ENCODE results near the gene GPR55. TPM values are rescaled to one million over a fixed set of nuclear protein-coding genes. Genes with fewer than 3 reads are reported as not detected.

The GPR55 gene
- total RNA-seq, 2 donors from 2014 or later: 0.08 TPM; not detected in 1

DNA sequence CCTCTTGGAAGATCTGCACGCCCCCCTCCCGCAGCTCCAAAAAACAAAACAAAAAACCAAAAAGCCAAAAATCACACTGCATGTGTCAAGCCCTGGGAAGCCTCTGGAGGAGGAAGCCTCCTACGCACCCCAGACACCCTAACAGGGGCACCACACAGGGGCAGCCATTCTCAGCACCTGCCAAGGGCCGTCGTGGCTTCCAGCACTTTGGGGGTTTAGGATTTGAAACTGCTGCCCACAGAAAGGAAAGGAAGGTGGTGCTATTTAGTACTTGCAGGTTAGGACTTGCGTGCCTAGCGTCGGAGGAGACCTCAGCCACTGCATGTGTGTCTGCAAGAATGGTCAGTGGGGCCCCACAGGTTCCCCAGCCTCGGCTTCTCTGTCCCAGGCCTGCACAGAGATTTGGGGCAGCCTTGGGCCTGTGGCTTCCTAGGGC, 419 bp upstream of the GPR55 start:
- no peak for ATAC-seq
- DNase-seq: no peak
- intact Hi-C loops (cut with DNase I): no loop called here

DNA sequence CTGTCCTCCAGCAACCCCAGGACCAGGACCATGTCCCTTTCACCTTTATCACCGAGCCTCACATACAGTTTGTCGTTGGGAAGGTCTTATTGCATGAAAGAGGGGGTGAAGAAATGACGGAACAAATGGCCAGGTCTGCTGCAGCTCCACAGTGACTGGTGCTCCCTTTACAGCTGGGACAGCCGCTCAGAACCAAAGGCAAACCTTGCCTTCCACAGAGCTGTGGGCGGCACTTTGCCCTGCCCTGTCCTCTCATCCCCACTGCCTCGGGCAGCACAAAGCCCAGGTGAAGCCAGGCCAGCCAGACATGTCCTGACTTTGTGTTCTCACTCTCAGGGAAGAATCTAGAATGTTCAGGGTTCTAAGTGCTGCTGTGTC, 961 bp downstream of the GPR55 start:
- intact Hi-C loops (cut with DNase I): no loop called here
- ATAC-seq (no peak), DNase-seq (no peak)

DNA sequence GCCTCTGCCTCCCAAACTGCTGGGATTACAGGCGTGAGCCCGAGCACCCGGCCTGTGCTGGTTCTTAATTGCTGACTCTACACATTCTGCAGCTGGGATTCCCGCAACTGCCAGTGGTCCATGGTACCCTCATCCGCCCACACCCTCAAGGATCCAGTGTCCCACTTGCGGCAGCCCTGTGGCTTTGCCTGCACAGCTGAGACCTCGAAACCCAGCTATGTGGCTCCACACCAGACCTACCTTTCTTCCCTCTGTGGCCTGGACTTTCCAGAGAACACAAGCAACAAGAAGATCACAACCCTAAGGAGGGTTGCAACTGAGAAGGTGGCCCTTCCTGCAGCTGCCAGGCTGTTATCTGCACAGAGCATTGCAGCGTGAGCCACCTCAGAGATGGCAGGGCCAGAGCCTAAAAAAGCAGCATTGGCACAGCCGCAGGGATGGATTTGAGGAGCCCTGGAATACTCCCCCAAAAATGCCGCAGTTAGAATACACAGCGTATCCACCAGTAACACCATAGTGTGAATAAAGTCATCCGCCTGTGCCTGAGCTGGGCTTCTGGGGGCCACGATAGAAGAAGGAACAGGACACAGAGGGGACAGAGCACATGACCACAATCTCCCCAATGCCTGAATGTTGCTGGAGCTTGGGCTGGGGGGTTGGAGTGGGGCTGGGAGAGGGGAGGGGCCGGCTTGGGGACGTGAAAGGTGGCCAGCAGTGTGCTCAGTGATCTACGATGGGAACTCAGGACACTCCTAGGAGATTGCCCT, 1.9 kb downstream of the GPR55 start:
- intact Hi-C loops (cut with DNase I): no loop called here
- DNase-seq: no peak
- no peak for ATAC-seq

DNA sequence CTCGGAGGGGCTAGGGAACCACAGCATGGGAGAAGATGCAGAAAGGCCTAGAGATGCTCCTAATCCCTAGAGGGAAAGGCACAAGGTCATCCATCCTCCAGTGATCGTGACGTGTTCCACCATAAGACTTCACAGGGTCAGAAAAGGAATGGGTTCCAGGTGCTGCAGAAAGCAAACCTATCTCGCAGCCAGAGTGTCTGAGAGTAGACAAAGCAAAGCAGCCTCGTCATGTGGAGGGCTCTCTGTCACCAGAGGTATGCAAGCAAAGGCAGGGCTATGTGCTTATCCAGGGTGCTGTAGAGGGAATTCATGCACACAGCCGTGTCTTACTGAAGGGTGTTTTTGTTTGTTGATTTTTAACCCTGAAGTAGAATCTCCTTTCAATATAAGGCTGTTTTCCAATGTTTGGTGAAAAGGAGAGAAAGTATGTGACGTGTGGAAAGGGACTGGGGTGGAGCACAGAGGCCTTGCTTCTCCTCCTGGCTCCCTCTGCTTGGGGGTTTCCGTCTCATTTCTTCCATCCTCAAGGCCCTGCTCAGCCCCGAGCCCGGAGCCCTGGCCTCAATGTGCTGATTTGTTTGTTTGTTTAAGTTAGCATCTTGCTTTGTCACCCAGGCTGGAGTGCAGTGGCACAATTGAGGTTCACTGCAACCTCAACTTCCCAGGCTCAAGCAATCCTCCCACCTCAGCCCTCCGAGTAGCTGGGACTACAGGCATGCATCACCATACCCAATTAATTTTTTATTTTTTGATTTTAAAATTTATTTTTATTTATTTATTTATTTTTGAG, 3.0 kb downstream of the GPR55 start:
- DNase-seq: no peak
- ATAC-seq: no peak
- intact Hi-C loops (cut with DNase I): no loop called here

DNA sequence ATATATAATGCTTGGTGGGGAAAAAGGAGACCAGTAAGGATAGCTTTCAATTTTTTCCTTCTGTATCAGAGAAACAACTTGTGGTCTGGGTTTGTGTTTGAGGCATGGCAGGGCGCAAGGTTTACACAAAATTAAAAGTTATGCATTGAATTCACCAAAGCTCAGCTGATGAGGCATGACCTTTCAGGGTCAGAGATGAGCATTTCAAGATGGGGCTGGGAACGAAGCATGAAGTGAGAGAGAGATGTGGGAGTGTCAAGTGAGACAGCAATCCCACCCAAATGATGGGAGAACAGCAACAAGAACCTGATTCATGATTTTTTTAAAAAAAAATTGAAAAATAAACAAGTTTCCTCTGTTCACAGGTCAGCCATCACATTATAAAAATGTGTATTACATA, 4.9 kb downstream of the GPR55 start:
- no peak for DNase-seq
- no peak for ATAC-seq
- intact Hi-C loops (cut with DNase I): no loop called here

DNA sequence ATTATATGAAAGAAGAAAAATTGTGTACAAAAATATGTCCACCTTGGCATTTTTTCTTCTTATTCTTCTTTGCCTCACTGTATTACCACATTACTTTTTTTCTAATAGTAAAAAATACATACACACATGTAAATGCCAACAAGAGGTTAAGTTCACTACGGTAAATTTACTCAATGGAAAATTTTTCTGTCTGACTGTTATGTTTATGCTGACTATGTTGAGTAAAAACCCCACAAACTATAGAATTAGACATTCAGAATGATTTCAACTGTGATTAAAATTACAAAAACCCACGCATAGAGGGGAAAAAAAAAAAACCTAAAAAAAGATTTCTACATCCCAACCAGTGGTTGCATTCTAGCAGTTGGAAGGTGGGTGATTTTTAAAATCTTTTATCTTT, 5.4 kb downstream of the GPR55 start:
- no peak for ATAC-seq
- intact Hi-C loops (cut with DNase I): no loop called here
- DNase-seq: no peak

DNA sequence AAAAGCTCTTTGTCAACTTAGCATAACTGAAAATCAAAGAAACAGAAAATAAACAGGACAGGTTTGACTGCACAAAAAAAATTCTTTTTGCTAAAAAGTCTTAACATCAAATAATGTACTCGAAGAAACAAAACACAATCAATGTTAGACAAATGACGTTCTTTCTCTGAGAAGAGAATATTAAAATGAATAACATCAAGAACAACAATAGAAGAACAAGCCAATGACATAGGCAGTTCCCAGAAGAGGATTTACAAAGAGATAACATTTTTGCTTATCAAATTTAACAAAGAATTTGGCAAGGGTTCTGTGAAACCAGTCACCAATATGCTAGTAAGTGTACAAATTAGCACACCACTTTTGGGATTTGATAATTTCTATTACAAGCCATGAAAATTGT, 5.8 kb downstream of the GPR55 start:
- intact Hi-C loops (cut with DNase I): no loop called here
- no peak for ATAC-seq
- DNase-seq: no peak

DNA sequence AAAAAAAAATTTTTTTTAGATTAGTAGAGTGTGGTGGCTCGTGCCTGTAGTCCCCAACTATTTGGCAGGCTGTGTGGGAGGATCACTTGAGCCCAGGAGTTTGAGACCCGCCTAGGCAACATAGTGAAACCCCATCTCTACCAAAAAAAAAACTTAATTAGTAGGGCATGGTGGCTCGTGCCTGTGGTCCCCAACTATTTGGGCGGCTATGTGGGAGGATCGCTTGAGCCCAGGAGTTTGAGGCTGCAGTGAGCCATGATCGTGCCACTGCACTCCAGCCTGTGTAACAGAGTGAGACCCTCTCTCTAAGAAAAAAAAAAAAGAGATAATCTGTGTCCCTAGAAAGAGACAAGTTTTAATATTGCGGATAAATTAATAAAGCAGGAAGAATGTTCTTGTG, 8.8 kb downstream of the GPR55 start:
- DNase-seq: no peak
- intact Hi-C loops (cut with DNase I): no loop called here
- ATAC-seq: no peak

DNA sequence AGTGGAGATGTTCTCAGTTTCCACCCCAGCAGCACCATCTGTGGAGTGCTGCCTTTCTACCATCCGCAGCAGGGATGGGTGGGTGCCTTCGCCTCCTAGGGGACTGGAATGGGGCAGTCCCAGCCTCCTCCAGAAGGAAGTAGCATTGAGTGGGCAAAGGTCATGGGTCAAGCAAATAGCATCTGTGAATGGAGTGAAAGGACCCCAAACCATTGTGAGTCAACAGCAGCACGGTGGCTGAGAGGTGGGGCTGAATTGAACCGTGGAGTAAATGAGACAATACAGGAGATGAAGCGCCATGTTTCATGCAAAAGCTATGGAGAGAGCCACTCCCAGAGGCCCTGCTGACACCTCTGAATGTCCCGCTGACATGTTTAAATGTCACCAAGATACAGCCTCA, 9.7 kb downstream of the GPR55 start:
- intact Hi-C loops (cut with DNase I): no loop called here
- DNase-seq: no peak
- ATAC-seq: no peak

DNA sequence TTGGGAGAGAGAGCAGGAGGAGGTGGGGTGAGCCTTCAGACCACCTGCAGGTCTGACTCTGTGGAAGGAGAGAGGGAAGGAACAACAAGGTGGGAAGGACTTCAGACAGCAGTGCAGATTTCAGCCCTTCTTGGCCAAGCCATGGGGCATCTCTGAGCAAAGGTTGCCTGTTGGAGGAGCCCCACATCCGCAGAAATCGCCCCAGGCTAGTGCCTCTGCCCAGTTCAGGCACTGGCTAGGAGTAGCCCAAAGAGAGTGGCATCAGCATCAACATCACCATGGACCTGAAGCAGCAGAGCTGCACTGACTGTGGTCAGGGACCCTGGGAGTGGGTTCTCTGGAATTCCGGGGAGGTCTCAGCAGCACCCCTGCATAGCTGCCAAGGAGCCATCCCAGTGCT, 10.2 kb downstream of the GPR55 start:
- ATAC-seq (no peak), DNase-seq (no peak)
- intact Hi-C loops (cut with DNase I): no loop called here

DNA sequence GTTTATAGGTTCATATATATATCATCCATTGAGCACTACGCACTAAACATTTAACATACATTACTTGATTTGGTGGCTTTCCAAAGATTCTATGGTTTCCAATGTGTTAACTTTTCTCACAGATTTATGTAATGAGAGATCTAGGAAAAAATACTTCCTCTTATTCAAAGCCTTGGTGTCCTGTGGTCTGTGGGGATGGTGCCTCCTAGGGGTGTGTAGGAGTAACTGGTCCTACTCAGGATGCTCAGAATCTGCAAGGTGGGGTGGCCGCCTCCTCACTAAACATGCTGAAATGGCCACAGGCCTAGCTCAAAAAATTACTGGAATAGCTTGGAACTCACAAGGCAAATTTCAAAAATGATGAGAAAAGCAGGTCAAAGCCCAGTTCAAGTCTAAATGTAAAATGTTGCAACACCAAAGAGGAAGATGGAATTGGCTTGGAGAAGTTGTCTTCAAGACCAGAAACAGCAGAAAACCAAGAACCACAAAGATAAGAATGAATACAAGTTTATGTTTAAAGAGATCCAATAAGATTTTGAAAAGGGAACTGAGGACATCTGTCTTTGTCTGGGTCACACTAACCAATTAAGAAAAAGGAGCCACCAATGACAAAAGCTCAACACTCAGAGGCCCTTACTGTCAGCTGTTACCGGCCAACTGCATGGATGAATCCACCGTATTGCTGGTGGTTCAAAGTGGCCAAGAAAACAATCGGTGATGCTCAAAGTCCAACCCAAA, 11.5 kb downstream of the GPR55 start:
- intact Hi-C loops (cut with DNase I): no loop called here
- no peak for DNase-seq
- ATAC-seq: no peak

DNA sequence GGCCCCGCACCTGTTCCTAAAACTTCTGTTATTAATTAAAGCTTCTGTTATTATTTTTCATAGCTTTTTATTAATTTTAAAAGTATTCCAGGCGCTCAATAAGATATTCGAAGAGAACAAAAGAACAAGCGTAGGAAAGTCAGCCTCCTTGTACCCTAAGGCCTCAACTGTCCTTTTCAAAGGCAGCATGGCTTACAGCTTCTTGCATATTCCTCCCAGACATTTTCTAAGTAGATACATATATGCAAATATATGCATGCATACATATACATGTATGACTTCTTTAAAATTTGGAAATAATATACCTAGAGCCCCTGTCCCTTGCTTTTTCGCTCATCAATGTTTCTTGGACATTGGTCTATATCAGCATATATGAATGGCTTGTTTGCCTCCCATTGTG, 12.3 kb downstream of the GPR55 start:
- no peak for ATAC-seq
- intact Hi-C loops (cut with DNase I): no loop called here

DNA sequence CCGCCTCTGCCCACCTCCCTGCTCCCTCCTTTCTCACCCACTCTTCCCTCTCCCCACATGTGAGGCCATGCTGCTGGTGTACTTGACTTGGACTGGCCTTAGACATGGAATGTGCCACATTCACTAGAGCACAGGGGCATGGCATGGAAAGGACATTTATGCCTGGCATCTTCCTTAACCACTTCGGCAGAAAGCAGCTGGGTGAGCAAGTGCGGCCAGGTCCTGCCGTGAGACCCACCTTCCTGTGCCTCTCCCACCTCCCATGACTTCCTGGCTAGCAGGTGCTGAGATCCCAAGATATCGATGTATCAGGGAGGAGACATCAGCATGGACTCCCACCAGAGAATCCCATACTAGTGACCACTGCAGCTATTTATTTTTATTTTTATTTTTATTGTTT, 13.0 kb downstream of the GPR55 start:
- intact Hi-C loops (cut with DNase I): no loop called here
- no peak for ATAC-seq
- DNase-seq: no peak

More for the DNA sequence above, 12.3 kb downstream of the GPR55 start:
- DNase-seq: no peak

DNA sequence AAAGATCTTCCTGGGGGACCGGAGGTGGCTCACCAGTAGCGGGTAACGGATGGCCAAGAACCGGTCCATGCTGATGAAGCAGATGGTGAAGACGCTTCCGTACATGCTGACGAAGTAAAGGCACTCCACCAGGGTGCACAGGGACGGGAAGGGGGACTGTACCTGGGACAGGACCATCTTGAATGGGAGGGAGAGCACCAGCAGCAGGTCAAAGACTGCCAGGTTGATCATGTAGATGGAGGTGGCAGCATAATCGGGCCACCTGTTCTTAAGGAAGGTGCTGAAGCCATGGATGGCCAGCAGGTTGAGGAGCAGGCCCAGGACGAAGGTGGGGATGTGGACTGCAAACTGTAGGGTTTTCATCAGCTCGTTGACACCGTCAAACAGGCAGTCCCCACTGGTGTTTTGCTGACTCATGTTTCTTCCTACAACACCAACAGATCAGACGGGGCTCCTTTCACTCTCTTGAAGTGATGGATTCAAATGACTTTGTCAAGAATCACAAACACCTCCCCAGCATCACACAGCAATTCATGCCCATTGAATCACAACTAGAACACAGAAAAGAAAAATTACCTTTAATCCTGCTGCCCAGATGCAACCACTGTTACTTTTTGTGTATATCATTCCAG, 14.4 kb downstream of the GPR55 start:
- DNase-seq (no peak), ATAC-seq (no peak)
- intact Hi-C loops (cut with DNase I): no loop called here

DNA sequence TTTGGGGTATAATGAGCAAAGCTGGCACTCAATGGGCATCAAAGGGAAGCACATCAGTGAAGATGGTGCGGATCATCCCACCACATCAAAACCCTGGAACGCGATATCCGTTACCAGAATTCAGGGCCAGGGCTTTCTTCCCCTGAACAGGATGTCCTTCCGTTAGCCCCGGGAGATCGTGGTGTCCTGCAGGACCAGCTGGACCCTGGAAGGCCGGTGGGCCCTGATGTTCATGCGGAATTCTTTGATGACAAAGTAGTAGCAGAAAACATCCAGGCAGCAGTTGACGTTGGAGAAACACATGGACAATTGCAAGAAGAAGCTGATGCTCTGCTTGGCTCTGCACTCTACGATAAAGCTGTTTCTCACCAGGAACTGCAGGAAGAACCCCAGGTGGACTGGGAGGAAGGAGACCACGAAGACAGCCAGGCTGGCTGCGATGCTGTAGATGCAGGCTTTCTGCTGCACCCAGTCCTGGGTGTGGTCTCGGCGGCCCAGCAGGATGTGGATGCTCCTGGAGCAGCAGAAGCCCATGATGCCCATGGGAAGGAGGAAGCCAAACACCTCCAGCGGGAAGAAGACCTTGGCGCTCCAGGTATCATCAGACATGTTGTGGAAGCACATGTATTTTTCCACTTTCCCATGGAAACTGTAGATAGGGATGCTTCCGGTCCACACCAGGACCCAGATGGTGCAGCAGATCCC, 15.0 kb downstream of the GPR55 start:
- ATAC-seq: no peak
- intact Hi-C loops (cut with DNase I): no loop called here
- no peak for DNase-seq

DNA sequence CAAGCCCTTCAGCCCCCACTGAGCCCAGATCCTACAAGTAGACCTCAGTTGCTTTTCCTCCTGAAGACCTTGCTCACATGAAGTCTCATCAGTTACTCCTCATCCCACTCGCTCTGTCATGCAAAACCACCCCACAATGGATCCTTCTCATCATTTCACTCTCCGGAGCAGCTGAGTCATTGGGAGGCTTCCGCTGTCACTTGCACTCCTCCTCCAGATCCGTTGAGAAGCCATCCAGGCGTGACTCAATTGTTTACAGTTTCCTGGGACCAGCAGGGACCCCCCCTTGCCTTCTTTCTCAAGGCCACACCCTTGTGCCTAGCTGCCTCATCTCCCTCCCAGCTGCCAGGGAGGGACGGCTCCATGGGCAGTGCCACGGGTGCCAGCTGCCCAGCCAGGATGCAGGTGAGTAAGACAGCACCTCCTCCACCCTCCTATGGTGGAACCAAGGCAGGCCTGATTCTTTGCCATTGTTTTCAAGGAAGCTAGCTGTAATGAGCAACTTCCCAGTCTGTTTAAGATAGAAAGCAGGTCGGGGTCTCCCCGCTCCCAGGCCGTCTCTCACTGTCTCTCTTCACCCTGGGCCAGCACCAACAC, 16.3 kb downstream of the GPR55 start:
- ATAC-seq: no peak
- no peak for DNase-seq
- intact Hi-C loops (cut with DNase I): no loop called here

DNA sequence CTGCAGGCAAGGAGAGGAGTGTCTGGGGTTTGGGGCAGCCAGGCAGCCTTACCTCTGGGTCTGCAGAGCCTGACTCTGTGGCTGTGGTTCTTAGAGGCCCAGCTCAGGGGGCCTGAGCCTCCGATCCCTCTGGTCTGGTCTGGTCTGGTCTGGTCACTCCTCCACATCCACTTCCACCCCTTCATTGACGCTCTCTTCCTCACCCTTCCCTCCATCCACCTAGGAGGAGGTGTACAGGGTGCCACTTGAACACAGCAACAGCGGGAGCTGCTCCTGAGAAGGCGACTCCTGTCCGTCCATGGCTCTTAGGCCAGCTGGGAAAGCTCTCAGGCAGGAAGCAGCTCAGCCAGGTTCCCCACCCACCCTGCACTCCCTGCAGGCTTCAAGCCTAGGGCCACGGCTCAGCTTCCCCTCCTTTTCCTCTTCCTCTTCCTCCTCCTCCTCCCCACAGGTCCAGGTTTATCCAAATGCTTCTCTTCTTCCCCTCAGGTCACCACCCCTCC, 16.9 kb downstream of the GPR55 start:
- DNase-seq (no peak), ATAC-seq (no peak)
- intact Hi-C loops (cut with DNase I): no loop called here

DNA sequence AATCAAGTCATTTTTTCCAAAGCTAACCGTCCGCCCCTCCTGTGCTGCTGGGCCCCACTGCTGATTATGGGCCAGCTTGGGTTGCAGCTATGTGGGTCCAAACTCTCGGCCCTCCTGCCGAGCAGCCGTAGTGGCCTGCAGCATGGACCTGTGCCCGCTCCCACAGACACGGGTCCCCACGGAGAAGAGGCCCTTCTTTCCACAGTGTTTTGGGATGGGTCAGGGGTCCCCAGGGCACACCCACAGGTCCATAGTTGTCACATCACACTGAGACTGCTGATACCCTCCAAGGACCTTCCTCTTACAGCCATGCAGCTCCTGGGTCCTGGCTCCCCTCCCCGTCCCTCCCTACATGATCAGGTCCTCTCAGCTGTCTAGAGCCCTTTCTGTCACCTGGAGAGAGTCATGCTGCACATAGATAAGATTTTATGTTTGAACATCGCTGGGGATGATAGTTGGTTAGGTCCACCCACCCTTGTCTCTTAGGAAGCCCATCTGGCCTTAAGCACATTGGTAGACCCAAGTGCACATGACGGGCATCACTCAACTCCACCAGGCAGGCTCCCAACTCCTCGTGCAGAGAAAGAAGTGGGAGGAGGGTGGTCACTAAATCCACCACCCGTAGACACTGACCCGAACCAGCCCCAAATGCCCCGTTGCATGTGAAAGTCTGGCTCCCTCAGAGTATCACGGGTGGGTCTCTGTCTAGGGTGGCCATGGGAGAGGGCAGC, 17.5 kb downstream of the GPR55 start:
- ATAC-seq: no peak
- intact Hi-C loops (cut with DNase I): no loop called here

More for the DNA sequence above, 17.5 kb downstream of the GPR55 start:
- DNase-seq: no peak

Measured in left cardiac atrium (tissue), 4 donors.